GM23338 (cell line): ENCODE measurements around the gene CCDC71L. TPM values are rescaled to one million over a fixed set of nuclear protein-coding genes. Genes with fewer than 3 reads are reported as not detected.

Experiments used
- ATAC-seq: fragments of 200-7000 bp; cut with Tn5 transposase; 3 replicates; pipeline ENCODE4 v1.9.1; 2020
- DNase-seq: peaks from one replicate; pipeline ENCODE4 v3.0.0-alpha.2; 2015; ENCODE audit warnings: low spot score
- H2AFZ ChIP-seq: fragments of 200-600 bp; sonication (generic); 2 replicates; pipeline ENCODE4 v1.8.0; 2016; ENCODE audit warnings: antibody characterized with exemption, mild to moderate bottlenecking, moderate library complexity
- H3F3A ChIP-seq: fragments of 200-600 bp; sonication (generic); replicated peaks from 2 replicates; pipeline ENCODE4 v1.8.0; 2017; ENCODE audit warnings: antibody characterized with exemption, mixed run types, low read depth
- H3K27ac ChIP-seq: fragments of 200-600 bp; sonication (generic); 2 replicates; pipeline ENCODE4 v1.6.1; 2016; ENCODE audit warnings: low read depth
- H3K27me3 ChIP-seq: fragments of 200-600 bp; sonication (generic); 2 replicates; pipeline ENCODE4 v1.8.0; 2016; ENCODE audit warnings: mild to moderate bottlenecking, mixed run types, moderate library complexity; ENCODE audit not compliant: insufficient read depth
- H3K36me3 ChIP-seq: fragments of 200-600 bp; sonication (generic); 2 replicates; pipeline ENCODE4 v1.8.0; 2016; ENCODE audit warnings: mild to moderate bottlenecking; ENCODE audit not compliant: insufficient read depth
- H3K4me1 ChIP-seq: fragments of 200-600 bp; sonication (generic); 2 replicates; pipeline ENCODE4 v1.8.0; 2016; ENCODE audit warnings: mild to moderate bottlenecking, moderate library complexity; ENCODE audit not compliant: insufficient read depth
- H3K4me2 ChIP-seq: fragments of 200-600 bp; sonication (generic); 2 replicates; pipeline ENCODE4 v1.7.1; 2017; ENCODE audit warnings: mixed run types
- H3K4me3 ChIP-seq: fragments of 200-600 bp; sonication (generic); 2 replicates; pipeline ENCODE4 v1.6.1; 2016; ENCODE audit warnings: mixed run types
- H3K79me2 ChIP-seq: fragments of 200-600 bp; sonication (generic); replicated peaks from 2 replicates; pipeline ENCODE4 v1.8.0; 2017; ENCODE audit warnings: mild to moderate bottlenecking; ENCODE audit not compliant: insufficient read depth
- H3K9me2 ChIP-seq: fragments of 200-600 bp; sonication (generic); 2 replicates; pipeline ENCODE4 v1.8.0; 2017; ENCODE audit not compliant: insufficient read depth
- H4K20me1 ChIP-seq: fragments of 200-600 bp; sonication (generic); replicated peaks from 2 replicates; pipeline ENCODE4 v1.8.0; 2017; ENCODE audit warnings: mild to moderate bottlenecking; ENCODE audit not compliant: insufficient read depth
- H3K27ac Mint-ChIP-seq: 2 replicates; pipeline ENCODE4 v1.8.0; 2020; ENCODE audit warnings: inconsistent platforms, mild to moderate bottlenecking, moderate library complexity, mixed read lengths
- H3K27me3 Mint-ChIP-seq: 3 replicates; pipeline ENCODE4 v1.8.0; 2022; ENCODE audit warnings: low read depth, mild to moderate bottlenecking, moderate library complexity, mixed read lengths, inconsistent platforms; ENCODE audit not compliant: insufficient read depth, poor library complexity
- H3K36me3 Mint-ChIP-seq: 3 replicates; pipeline ENCODE4 v1.8.0; 2021; ENCODE audit warnings: low read depth, mild to moderate bottlenecking, inconsistent platforms, moderate library complexity, mixed read lengths
- H3K4me1 Mint-ChIP-seq: 3 replicates; pipeline ENCODE4 v1.8.0; 2020; ENCODE audit warnings: mild to moderate bottlenecking, inconsistent platforms, mixed read lengths
- H3K4me3 Mint-ChIP-seq: 3 replicates; pipeline ENCODE4 v1.8.0; 2021; ENCODE audit warnings: moderate library complexity, mild to moderate bottlenecking, inconsistent platforms, mixed read lengths
- H3K9me3 Mint-ChIP-seq: 3 replicates; pipeline ENCODE4 v1.8.0; 2020; ENCODE audit warnings: moderate library complexity, mild to moderate bottlenecking, inconsistent platforms, mixed read lengths
- CREB1 ChIP-seq: fragments of 250-450 bp; sonication (Bioruptor Pico); IDR thresholded peaks from 2 replicates; pipeline ENCODE4 v1.5.0; 2020; ENCODE audit warnings: low read depth, mild to moderate bottlenecking, moderate library complexity
- CTCF ChIP-seq, 2 experiments: fragments of 200-600 bp in 1 of 2; sonication (generic) in 1 of 2; conservative IDR thresholded peaks; 2 replicates each; pipeline versions ENCODE4 v1.5.1 to v1.6.1; 2016 to 2017; ENCODE audit warnings: antibody characterized with exemption in 2 of 2, low read depth in 2 of 2, mild to moderate bottlenecking in 2 of 2, moderate library complexity in 1 of 2
- EZH2phosphoT487 ChIP-seq: fragments of 200-600 bp; sonication (generic); IDR thresholded peaks from one replicate; pipeline ENCODE4 v1.8.1; 2018; ENCODE audit warnings: antibody characterized with exemption; ENCODE audit not compliant: unreplicated experiment
- JUNB ChIP-seq: IDR thresholded peaks from one replicate; pipeline ENCODE4 v1.6.1; 2016; ENCODE audit warnings: antibody characterized with exemption; ENCODE audit not compliant: unreplicated experiment
- NANOG ChIP-seq: IDR thresholded peaks from 2 replicates; pipeline ENCODE4 v1.6.1; 2016; ENCODE audit warnings: antibody characterized with exemption, borderline replicate concordance
- ZNF331 ChIP-seq: fragments of 250-450 bp; sonication (Bioruptor Pico); IDR thresholded peaks from 2 replicates; pipeline ENCODE4 v1.5.0; 2020; ENCODE audit warnings: low read depth, mild to moderate bottlenecking, moderate library complexity
- polyA plus RNA-seq: library from polyadenylated mRNA; unstranded; fragments of >200 nt; fragmentation: Nextera tagmentation; extraction: Ambion mirVana; gene quantifications from 2 replicates; pipeline ENCODE4 v1.2.1, GENCODE V29; 2016
- total RNA-seq: library from RNA; depleted of rRNA; stranded (reverse); fragments of >200 nt; shearing (Covaris generic); gene quantifications from 2 replicates; pipeline ENCODE4 v1.2.3, GENCODE V29; 2014
- TF ChIP-seq, protein P1 (sequence below): fragments of 250-450 bp; sonication (Bioruptor Pico); IDR thresholded peaks from 2 replicates; pipeline ENCODE4 v1.5.0; 2020; ENCODE audit warnings: mild to moderate bottlenecking, moderate library complexity

The CCDC71L gene
- total and polyA plus RNA-seq, 2 experiments from 2014 or later = 8.4 to 32.3 TPM

- Mint-ChIP-seq H3K27ac (no peak overlapping the region), H3K4me1 (peaks cover 4% of the 10 kb centered on the region; the same call in 2 of the 3 replicates), H3K27me3 (no peaks in the 10 kb centered on the region), H3K36me3 (no peaks in the 10 kb centered on the region), H3K9me3 (peaks cover 5% of the 10 kb centered on the region; the same call in 2 of the 3 replicates), H3K4me3 (no peak overlapping the region)
- H2AFZ ChIP-seq = no peak overlapping the region
- H3K79me2 ChIP-seq = no peaks in the 10 kb centered on the region
- H3K27me3 ChIP-seq = no peaks in the 10 kb centered on the region
- H3K4me1 ChIP-seq = no peaks in the 10 kb centered on the region
- TF ChIP-seq NANOG (no peak), ZNF331 (CRISPR knock-in tag) (no peak), CREB1 (CRISPR knock-in tag) (no peak), CTCF (conservative IDR thresholded peaks at IDR 0.05; ENCODE audit: low read depth in 2 of 2) (no peak), JUNB (no peak), EZH2phosphoT487 (no peak)
- TF ChIP-seq, protein P1, sequence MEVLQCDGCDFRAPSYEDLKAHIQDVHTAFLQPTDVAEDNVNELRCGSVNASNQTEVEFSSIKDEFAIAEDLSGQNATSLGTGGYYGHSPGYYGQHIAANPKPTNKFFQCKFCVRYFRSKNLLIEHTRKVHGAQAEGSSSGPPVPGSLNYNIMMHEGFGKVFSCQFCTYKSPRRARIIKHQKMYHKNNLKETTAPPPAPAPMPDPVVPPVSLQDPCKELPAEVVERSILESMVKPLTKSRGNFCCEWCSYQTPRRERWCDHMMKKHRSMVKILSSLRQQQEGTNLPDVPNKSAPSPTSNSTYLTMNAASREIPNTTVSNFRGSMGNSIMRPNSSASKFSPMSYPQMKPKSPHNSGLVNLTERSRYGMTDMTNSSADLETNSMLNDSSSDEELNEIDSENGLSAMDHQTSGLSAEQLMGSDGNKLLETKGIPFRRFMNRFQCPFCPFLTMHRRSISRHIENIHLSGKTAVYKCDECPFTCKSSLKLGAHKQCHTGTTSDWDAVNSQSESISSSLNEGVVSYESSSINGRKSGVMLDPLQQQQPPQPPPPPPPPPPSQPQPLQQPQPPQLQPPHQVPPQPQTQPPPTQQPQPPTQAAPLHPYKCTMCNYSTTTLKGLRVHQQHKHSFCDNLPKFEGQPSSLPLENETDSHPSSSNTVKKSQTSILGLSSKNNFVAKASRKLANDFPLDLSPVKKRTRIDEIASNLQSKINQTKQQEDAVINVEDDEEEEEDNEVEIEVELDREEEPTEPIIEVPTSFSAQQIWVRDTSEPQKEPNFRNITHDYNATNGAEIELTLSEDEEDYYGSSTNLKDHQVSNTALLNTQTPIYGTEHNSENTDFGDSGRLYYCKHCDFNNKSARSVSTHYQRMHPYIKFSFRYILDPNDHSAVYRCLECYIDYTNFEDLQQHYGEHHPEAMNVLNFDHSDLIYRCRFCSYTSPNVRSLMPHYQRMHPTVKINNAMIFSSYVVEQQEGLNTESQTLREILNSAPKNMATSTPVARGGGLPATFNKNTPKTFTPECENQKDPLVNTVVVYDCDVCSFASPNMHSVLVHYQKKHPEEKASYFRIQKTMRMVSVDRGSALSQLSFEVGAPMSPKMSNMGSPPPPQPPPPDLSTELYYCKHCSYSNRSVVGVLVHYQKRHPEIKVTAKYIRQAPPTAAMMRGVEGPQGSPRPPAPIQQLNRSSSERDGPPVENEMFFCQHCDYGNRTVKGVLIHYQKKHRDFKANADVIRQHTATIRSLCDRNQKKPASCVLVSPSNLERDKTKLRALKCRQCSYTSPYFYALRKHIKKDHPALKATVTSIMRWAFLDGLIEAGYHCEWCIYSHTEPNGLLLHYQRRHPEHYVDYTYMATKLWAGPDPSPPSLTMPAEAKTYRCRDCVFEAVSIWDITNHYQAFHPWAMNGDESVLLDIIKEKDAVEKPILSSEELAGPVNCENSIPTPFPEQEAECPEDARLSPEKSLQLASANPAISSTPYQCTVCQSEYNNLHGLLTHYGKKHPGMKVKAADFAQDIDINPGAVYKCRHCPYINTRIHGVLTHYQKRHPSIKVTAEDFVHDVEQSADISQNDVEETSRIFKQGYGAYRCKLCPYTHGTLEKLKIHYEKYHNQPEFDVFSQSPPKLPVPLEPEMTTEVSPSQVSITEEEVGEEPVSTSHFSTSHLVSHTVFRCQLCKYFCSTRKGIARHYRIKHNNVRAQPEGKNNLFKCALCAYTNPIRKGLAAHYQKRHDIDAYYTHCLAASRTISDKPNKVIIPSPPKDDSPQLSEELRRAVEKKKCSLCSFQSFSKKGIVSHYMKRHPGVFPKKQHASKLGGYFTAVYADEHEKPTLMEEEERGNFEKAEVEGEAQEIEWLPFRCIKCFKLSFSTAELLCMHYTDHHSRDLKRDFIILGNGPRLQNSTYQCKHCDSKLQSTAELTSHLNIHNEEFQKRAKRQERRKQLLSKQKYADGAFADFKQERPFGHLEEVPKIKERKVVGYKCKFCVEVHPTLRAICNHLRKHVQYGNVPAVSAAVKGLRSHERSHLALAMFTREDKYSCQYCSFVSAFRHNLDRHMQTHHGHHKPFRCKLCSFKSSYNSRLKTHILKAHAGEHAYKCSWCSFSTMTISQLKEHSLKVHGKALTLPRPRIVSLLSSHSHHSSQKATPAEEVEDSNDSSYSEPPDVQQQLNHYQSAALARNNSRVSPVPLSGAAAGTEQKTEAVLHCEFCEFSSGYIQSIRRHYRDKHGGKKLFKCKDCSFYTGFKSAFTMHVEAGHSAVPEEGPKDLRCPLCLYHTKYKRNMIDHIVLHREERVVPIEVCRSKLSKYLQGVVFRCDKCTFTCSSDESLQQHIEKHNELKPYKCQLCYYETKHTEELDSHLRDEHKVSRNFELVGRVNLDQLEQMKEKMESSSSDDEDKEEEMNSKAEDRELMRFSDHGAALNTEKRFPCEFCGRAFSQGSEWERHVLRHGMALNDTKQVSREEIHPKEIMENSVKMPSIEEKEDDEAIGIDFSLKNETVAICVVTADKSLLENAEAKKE (CRISPR knock-in tag) = no peak
- peaks cover 8% of the 10 kb centered on the region; the same call in 1 of the 2 replicates for H3K9me2 ChIP-seq
- ATAC-seq (no peak), DNase-seq (no peak)
- H3F3A ChIP-seq = no peaks in the 10 kb centered on the region
- H3K36me3 ChIP-seq = no peaks in the 10 kb centered on the region
- H3K4me3 ChIP-seq = no peak overlapping the region
- no peaks in the 10 kb centered on the region for H4K20me1 ChIP-seq
- no peak overlapping the region for H3K4me2 ChIP-seq
- no peak overlapping the region for H3K27ac ChIP-seq
Measured at GRCh38 chr7:106612432-106612831, 48.5 kb downstream of the CCDC71L start.
